GM21381 (cell line): ENCODE data around the gene DIAPH2.

ENCODE experiments used
- ATAC-seq: cut with Tn5 transposase; IDR thresholded peaks from one replicate; pipeline ENCODE4 v1.9.1; 2021; ENCODE audit warnings: mild to moderate bottlenecking, moderate library complexity; ENCODE audit not compliant: unreplicated experiment

DIAPH2 gene

DNA sequence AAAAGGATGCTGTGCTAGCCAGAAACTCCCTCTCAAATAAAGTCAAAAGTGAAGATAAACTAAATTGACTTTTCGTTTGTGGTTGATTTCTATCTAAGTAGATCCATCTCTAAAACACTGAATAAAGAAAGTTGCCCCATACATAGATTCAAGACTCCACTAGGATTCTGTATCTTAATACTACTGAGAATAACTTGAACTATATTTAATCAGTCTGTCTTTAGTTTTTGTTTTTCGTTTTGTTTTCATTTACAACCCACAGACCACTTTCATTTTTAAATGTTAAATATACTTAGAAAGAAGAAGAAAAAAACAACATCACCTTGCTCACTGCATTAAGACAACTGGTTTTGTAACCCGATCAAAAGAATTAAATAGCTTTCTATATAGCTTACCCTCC is 854.1 kb downstream of the DIAPH2 start:
- ATAC-seq, result no peak

GRCh38 chrX:97539970-97540519 is 855.4 kb downstream of the DIAPH2 start:
- ATAC-seq, result no peak

DNA sequence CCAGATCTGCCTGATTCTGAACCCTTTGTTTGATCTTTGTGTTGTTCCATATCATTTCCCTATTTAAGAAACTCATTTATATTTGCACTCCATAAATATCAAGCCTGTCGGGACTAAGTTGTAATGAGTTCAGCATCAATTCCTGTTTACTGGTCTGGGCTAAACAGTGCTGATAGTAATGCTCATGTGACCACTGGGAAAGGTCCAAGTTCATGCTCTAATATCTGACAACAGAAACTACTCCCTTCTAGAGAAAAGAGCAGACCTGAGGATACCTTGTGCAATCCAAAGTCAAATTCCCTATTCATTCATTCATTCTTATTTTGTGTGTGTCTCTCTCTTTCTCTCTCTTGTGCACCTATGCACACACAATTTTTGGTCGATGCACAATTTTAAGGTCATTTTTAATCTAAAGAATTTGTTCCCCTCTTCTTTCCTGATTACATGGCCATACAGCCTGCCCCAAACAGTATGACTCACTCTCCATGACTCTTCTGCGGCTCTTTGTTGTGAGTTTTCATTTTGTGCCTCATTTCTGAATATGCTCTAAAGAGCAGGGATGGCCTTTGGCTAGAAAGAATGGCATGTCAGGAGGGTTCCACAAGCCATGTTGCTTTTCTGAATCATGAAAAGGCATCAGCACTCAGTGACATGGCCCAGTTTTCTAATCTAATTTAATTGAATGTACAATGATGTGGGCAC is 863.4 kb downstream of the DIAPH2 start:
- ATAC-seq, result no peak

DNA sequence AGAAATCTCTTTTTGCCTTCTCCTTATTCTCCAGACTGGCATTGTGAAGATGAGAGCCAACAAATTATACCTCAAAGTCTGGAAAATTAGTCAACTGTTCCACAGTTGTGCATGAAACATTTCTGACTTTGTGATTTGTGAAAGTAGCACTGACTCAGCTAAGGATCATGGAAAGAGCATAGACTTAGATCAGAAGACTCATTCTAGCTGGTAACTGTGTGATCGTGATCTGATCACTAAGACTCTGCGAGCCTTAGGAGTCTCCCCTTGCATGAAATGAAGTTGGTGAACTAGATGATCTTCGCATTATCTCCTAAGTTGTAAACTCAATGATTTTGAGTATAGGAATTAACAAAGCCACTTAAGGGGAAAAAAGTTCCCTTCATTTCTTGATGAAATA is 867.2 kb downstream of the DIAPH2 start:
- ATAC-seq, result no peak

DNA sequence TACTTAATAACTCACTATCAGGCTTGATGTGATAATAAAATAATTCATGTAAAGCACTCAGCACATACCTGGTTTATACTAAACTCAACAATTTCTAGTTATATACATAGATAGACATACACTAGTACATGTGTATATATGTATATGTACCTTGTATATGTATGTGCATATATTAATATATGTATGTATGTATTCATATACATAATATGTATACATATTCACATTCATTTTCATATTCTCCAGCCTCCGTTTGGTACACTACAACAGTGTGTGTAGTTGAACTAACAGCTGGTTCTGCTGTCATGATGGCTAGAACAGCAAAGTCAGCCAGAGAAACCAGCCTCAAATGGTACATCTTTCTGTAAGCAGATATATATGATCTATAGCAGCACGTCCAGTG is 869.2 kb downstream of the DIAPH2 start:
- no peak for ATAC-seq

- ATAC-seq, result no peak
Measured at GRCh38 chrX:97556359-97556758, 871.7 kb downstream of the DIAPH2 start.

- peak; percentile 99 for ATAC-seq
Measured at GRCh38 chrX:97563531-97564133, 879.0 kb downstream of the DIAPH2 start.

GRCh38 chrX:97564496-97564895 is 879.9 kb downstream of the DIAPH2 start:
- ATAC-seq, result no peak

DNA sequence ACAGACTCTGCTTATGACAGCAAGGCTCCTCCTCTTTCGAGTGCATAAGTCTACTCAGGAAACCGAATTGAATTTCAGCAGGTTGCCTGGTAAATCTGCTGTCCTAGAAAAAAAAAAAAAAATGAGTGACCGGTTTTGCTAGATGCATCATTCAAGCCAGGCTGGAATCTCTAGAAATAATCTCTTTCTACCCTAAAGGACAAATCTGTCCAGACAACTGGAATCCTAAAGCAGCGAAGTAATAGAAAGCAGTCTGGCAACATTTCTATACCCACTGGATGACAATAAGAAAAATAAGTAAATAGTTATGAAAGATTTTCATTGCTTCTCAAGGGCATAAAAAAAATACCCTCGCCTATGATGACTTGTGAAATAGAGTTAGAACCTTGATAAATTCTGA is 902.5 kb downstream of the DIAPH2 start:
- ATAC-seq, result no peak

- no peak for ATAC-seq
Measured at GRCh38 chrX:97594646-97595224, 910.1 kb downstream of the DIAPH2 start.

DNA sequence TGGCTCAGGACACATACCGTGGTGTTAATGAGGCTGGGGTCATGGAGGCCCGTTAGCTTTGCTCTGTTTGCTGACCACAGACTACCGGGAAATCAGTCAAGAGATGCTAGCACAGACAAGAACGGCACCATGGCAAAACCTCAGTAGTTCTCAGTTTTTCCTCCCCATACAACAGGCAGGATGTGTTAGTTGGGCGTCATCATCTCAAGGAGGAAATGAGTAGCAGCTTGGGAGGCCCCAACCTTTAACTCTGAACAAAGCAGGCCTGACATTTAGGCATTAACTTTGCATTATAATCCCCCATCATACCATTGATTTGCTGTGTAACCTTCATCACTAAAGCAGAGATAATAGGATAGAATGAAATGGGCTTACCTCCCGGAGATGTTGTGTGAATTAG is 913.3 kb downstream of the DIAPH2 start:
- no peak for ATAC-seq

GRCh38 chrX:97602465-97603258 is 918.0 kb downstream of the DIAPH2 start:
- no peak for ATAC-seq

- no peak for ATAC-seq
Measured at GRCh38 chrX:97605271-97605670, 920.6 kb downstream of the DIAPH2 start.

DNA sequence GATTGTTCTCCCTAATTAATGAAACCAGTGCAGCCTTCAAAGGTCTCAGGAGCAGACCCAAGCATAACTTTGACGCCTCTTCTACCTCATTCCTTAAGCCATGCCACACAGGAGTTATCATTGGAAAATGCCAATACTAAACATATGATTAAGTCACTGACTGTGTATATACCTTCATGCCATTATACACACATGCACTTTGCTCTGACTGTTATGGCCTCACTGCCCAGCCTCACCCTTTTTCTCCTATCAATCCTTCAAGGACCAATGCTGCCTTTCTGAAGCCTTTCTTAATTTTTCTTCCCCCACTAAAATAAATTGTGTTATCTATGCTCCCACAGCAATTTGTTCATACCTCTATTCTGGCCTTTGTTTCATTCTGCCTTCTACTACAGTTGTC is 924.7 kb downstream of the DIAPH2 start:
- ATAC-seq, result no peak

- no peak for ATAC-seq
Measured at GRCh38 chrX:97609938-97610337, 925.3 kb downstream of the DIAPH2 start.

- ATAC-seq, result peak; percentile 98
Measured at GRCh38 chrX:97616883-97617530, 932.4 kb downstream of the DIAPH2 start.

DNA sequence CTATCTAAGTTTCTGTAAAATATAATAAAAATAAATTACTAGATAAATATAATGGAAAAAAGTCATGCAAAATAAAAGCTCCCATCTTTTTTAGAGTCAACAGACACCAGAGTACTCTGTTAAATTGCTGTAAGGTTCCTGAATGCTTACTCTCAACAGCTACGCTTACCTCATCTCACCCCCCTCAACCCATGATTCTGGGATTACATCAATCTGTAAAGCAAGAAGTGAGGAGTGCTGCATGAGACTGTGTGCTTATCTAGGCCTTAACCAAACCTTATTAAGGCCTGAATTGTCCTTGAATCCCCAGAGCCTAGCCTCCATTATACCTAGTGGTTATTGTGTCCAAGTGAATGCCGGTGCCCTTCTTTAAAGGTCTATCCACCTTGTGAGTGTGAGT is 934.9 kb downstream of the DIAPH2 start:
- no peak for ATAC-seq

DNA sequence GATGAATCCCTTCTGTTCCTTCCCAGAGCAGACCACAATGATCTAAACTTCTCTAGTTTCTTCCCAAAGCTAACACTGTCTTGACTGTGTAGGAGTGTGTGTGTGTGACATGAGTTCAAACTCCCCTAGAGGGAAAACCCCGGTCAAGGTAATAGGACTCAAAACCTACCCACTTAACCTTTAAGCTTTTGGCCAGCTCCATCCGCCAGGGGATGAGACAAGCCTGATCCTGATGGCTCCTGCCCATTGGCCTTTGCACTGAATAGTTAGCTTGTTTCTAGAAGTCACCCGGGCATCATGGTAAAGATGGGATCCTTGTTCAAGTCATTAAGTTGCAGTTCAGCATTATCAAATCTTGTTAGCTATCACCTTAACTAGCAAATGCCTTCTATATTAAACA is 937.5 kb downstream of the DIAPH2 start:
- no peak for ATAC-seq

GRCh38 chrX:97628326-97628725 is 943.7 kb downstream of the DIAPH2 start:
- no peak for ATAC-seq

DNA sequence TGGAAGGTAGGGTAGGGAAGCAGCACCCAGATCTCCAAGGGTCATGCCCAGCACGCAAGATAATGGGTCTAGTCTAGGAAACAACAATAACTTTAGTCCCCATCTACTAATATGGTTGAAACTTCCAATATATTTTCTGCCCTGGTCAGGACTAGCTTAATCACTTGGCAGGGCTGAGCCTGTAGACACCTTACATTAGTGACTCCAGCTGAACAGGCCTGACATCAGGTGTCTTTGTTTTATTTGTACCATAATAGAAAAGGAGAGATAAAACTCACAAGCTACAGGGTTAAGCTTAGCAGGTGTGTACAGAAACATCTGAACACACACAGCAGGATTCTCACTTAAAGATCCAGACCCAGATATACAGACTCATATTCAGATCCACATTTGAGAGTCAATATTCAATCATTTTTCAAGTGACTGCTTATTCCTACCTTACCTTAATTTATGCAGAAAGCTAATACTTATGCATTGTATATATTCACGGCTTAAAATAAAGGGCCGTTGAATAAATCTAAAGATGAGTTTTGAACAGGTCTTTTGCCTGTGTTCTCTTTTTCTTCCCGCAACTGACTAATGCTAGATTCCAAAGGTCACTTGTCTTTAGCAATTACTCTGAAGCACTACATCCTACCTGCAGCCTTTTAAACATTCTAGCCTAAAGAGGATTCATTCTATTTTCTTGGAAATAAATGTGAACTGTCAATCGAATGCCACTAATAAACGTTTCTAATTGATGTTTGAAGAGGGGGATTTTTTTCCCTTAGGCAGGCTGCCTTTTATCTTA is 944.4 kb downstream of the DIAPH2 start:
- no peak for ATAC-seq
